Medulla oblongata (tissue), 1 donor: ENCODE measurements around the gene SANBR.

Experiments used
- DNase-seq: peaks from one replicate; pipeline ENCODE4 v3.0.0-alpha.2; 2015; ENCODE audit errors: extremely low spot score

SANBR gene

GRCh38 chr2:61089797-61090196 lies 24.1 kb downstream of the SANBR start:
- no peak for DNase-seq

GRCh38 chr2:61090386-61090921 lies 24.8 kb downstream of the SANBR start:
- DNase-seq, result no peak

GRCh38 chr2:61091485-61091884 lies 25.8 kb downstream of the SANBR start:
- no peak for DNase-seq

GRCh38 chr2:61096438-61096837 lies 30.8 kb downstream of the SANBR start:
- no peak for DNase-seq

- no peak for DNase-seq
Observed at GRCh38 chr2:61100801-61101200, 35.1 kb downstream of the SANBR start.

- no peak for DNase-seq
Observed at GRCh38 chr2:61109291-61109690, 43.6 kb downstream of the SANBR start.

- DNase-seq, result no peak
Observed at GRCh38 chr2:61111708-61112107, 46.0 kb downstream of the SANBR start.

GRCh38 chr2:61114147-61114546 lies 48.5 kb downstream of the SANBR start:
- no peak for DNase-seq
